ENCODE measurements around the gene COPA.

COPA gene

DNA sequence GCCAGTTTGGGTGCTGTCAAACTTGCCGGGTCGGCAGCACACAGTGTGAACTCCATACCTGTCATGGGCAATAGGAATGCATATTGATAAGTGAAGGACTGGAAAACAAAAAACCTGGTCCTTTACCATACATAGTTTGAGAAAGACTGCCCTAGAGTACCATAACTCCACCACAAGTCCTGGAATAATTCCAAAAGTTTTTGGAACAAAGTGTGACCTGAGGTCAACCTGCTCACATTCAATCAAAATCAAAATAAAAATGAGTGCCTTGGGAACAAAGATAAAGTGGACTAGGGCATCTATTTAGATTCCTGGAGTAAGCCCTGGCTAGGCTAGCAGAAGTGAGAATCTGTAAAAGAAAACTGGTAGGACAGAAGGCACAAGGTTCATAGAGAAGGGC lies 65.7 kb downstream of the COPA start:
- TF ChIP-seq, protein P1, sequence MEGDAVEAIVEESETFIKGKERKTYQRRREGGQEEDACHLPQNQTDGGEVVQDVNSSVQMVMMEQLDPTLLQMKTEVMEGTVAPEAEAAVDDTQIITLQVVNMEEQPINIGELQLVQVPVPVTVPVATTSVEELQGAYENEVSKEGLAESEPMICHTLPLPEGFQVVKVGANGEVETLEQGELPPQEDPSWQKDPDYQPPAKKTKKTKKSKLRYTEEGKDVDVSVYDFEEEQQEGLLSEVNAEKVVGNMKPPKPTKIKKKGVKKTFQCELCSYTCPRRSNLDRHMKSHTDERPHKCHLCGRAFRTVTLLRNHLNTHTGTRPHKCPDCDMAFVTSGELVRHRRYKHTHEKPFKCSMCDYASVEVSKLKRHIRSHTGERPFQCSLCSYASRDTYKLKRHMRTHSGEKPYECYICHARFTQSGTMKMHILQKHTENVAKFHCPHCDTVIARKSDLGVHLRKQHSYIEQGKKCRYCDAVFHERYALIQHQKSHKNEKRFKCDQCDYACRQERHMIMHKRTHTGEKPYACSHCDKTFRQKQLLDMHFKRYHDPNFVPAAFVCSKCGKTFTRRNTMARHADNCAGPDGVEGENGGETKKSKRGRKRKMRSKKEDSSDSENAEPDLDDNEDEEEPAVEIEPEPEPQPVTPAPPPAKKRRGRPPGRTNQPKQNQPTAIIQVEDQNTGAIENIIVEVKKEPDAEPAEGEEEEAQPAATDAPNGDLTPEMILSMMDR (IDR thresholded peaks at IDR 0.05; ENCODE audit: low read depth, low read length, missing control alignments) = no peak

DNA sequence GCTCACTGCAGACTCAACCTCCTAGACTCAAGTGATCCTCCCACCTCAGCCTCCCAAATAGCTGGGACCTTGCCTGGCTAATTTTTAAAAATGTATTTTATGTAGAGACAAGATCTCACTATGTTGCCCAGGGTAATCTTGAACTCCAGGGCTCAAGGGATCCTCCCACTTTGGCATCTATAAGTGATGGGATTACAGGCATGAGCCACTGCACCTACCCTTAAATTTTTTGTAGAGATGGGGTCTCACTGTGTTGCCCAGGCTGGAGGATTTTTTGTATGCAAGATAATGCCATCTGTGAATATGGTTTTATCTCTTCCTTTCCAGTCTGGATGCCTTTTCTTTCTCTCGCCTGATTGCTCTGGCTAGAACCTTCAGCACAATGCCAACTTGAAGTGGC lies 72.0 kb downstream of the COPA start:
- TF ChIP-seq, protein P1 (IDR thresholded peaks at IDR 0.05; ENCODE audit: low read depth, low read length, missing control alignments) = no peak
- H3K4me3 ChIP-seq (replicated peaks; ENCODE audit: low read depth, low read length) = no peak overlapping the region
- DNase-seq (ENCODE audit: extremely low read depth, low read depth) = no peak

More for the DNA sequence above, 65.7 kb downstream of the COPA start:
- H3K4me3 ChIP-seq (replicated peaks; ENCODE audit: low read depth, low read length) = no peak overlapping the region
- DNase-seq (ENCODE audit: extremely low read depth, low read depth) = no peak

DNA sequence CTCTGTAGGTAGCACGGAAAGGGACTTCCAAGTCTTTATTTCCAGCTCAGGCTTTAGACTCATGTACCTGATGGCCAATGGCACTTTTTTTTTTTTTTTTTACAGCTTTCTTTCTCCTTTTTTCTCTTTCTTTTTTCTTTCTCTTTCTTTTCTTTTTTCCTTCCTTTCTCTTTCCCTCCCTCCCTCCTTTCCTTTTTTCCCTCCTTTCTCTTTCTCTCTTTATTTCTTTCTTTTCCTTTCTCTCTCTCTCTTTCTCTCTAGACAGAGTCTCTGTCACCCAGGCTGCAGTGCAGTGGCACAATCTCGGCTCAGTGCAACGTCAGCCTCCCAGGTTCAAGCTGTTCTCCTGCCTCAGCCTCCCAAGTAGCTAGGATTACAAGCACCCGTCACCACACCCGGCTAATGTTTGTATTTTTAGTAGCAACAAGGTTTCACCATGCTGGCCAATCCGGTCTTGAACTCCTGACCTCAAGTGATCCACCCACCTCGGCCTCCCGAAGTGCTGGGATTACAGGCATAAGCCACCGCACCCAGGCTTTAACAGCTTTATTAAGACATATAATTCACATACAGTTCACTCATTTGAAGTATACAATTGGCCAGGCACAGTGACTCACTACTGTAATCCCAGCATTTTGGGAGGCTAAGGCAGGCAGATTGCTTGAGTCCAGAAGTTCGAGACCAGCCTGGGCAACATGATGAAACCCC lies 75.6 kb downstream of the COPA start:
- no peak for DNase-seq (ENCODE audit: extremely low read depth, low read depth)
- TF ChIP-seq, protein P1 (IDR thresholded peaks at IDR 0.05; ENCODE audit: low read depth, low read length, missing control alignments) = no peak
- H3K4me3 ChIP-seq (replicated peaks; ENCODE audit: low read depth, low read length) = no peak overlapping the region

DNA sequence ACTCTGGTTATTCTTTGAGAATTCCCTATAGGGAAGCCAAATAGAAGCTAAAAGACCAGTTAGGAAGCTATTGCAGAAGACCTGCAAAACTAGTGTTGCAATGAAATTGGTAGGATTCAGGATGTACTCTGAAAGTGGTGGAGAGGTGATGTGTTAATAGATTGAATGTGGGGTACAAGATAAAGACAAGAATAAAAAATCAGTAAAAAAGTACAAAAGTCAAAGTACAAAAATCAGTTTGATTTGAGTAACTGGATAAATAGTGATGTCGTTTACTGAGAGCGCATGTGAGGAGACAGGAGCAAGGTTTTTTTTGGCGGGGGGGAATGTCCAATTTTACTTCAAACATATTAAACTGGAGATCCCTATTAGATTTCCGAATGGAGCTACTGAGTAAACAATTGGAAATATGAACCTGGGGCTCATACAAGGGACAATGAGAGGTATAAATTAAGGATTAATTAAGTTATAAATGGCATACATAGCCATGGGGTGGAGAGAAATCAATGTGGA lies 78.2 kb downstream of the COPA start:
- TF ChIP-seq, protein P1 (IDR thresholded peaks at IDR 0.05; ENCODE audit: low read depth, low read length, missing control alignments) = no peak
- no peak overlapping the region for H3K4me3 ChIP-seq (replicated peaks; ENCODE audit: low read depth, low read length)
- DNase-seq (ENCODE audit: extremely low read depth, low read depth) = no peak

DNA sequence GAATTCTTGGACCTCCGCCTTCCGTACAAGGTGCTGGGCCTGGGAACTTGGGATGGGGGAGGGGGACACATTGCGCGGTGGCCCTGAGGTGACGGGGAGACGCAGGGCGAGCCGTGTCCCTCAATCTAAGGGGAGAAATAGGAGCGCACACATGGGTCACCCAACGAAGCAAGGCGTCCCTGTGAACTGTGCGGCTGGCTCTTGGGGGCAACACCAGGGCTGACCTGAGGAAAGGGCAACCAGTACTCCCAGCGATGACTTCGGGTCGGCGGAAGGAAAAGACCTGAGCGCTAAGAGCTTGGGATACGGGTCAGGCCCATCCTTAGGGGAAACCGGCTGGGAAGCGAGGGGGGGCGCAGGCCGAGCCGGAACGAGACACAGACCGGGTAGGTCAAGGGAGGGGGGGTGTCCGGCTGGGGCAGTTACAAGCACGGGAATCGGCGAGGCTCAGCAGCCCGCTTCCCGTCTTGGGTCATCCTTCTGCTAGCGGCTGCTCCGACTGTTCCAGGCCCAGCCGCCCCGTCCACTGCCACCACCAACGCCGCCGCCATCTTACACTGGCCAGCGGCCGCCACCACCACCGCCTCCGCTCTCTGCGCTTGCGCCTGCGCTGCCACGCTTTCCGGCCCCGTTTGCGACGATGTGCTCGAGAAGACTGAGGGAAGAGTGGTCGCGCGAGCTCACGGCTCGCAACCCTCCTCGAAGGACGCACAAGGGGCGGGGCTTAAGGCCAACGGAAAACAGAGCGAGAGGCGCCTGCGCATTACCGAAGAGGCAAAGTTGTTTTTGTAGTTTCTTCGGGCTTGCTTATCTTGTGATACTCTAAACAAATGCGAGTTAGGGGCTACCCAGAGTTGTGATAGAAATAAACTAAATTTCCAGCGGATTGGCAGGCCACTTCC lies 80.9 kb downstream of the COPA start, which contains the start of gene DCAF8:
DCAF8 (minus strand) TSS at position 657 of the 902 bp plus-strand sequence. CDS start 18,541 bp downstream, outside the sequence.
- TF ChIP-seq, protein P1 (IDR thresholded peaks at IDR 0.05; ENCODE audit: low read depth, low read length, missing control alignments) = no peak
- peak; percentile 92 for DNase-seq (ENCODE audit: extremely low read depth, low read depth)
- H3K4me3 ChIP-seq (replicated peaks; ENCODE audit: low read depth, low read length) = peak within 1 kb of the TSS; percentile 97

DNA sequence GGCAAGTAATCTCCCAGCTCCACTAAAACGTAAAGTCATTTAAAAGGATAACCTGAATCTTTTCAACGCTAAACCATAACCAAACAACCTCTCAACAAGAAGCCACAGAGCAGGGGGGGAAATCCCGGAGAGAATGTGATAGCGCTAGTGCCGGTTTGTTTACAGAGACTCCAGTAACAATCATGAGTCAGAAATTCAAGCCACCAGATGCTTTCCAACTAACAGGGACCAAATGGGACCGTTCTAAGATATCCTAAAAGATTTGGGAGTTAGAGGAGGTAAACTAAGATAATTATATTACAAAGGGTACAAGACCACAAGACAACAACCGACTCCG lies 81.5 kb downstream of the COPA start:
- DNase-seq (ENCODE audit: extremely low read depth, low read depth) = peak; percentile 72
- H3K4me3 ChIP-seq (replicated peaks; ENCODE audit: low read depth, low read length) = peak overlapping the region; percentile 97
- TF ChIP-seq, protein P1 (IDR thresholded peaks at IDR 0.05; ENCODE audit: low read depth, low read length, missing control alignments) = no peak
